Trophoblast cell (in vitro differentiated cells and primary cell): ENCODE measurements around the gene PRG3.

Experiments used
- DNase-seq, 2 donors: peaks; one replicate each; pipeline ENCODE4 v3.0.0-alpha.2; 2016
- H2AFZ ChIP-seq: 2 replicates; pipeline ENCODE4 v1.6.1; 2013; ENCODE audit warnings: low read length, moderate library complexity, mild to moderate bottlenecking; ENCODE audit not compliant: insufficient read depth, poor library complexity
- H2AK5ac ChIP-seq: 2 replicates; pipeline ENCODE4 v1.6.1; 2013; ENCODE audit warnings: mild to moderate bottlenecking, low read length
- H2BK120ac ChIP-seq: 2 replicates; pipeline ENCODE4 v1.6.1; 2013; ENCODE audit warnings: low read length, mild to moderate bottlenecking, moderate library complexity; ENCODE audit not compliant: insufficient read depth, poor library complexity
- H2BK12ac ChIP-seq: 2 replicates; pipeline ENCODE4 v1.6.1; 2013; ENCODE audit warnings: mild to moderate bottlenecking, low read length, moderate library complexity
- H2BK5ac ChIP-seq: 2 replicates; pipeline ENCODE4 v1.6.1; 2013; ENCODE audit warnings: low read length, low read depth, moderate library complexity, mild to moderate bottlenecking; ENCODE audit not compliant: poor library complexity
- H3K14ac ChIP-seq: 2 replicates; pipeline ENCODE4 v1.6.1; 2013; ENCODE audit warnings: mild to moderate bottlenecking, low read length
- H3K18ac ChIP-seq: 2 replicates; pipeline ENCODE4 v1.6.1; 2013; ENCODE audit warnings: mild to moderate bottlenecking, low read length
- H3K23ac ChIP-seq: 2 replicates; pipeline ENCODE4 v1.6.1; 2013; ENCODE audit warnings: low read length
- H3K27ac ChIP-seq: 2 replicates; pipeline ENCODE4 v1.5.1; 2013; ENCODE audit warnings: low read depth, mild to moderate bottlenecking, inconsistent platforms, low read length, moderate library complexity
- H3K27me3 ChIP-seq: 2 replicates; pipeline ENCODE4 v1.6.1; 2013; ENCODE audit warnings: inconsistent platforms, mild to moderate bottlenecking, low read length, moderate library complexity; ENCODE audit not compliant: insufficient read depth
- H3K36me3 ChIP-seq, 2 experiments: 1 replicate in 1 of 2; 2 replicates in 1 of 2; pipeline ENCODE4 v1.6.1; 2013; ENCODE audit warnings: low read length in 2 of 2, mild to moderate bottlenecking in 2 of 2, moderate library complexity in 1 of 2; ENCODE audit not compliant: insufficient read depth in 2 of 2, control insufficient read depth in 1 of 2
- H3K4ac ChIP-seq: 2 replicates; pipeline ENCODE4 v1.6.1; 2013; ENCODE audit warnings: low read depth, mild to moderate bottlenecking, low read length, moderate library complexity
- H3K4me1 ChIP-seq, 2 experiments: 1 replicate in 1 of 2; 2 replicates in 1 of 2; pipeline ENCODE4 v1.6.1; 2013; ENCODE audit warnings: low read length in 2 of 2, mild to moderate bottlenecking in 2 of 2, moderate library complexity in 1 of 2; ENCODE audit not compliant: insufficient read depth in 2 of 2, control insufficient read depth in 1 of 2
- H3K4me2 ChIP-seq: 2 replicates; pipeline ENCODE4 v1.6.1; 2013; ENCODE audit warnings: inconsistent platforms, mild to moderate bottlenecking, low read length, moderate library complexity
- H3K4me3 ChIP-seq: 2 replicates; pipeline ENCODE4 v1.5.1; 2013; ENCODE audit warnings: mild to moderate bottlenecking, low read depth, low read length, inconsistent platforms
- H3K79me1 ChIP-seq: one replicate; pipeline ENCODE4 v1.6.1; 2013; ENCODE audit warnings: low read length
- H3K79me2 ChIP-seq: 2 replicates; pipeline ENCODE4 v1.6.1; 2013; ENCODE audit warnings: low read length, mild to moderate bottlenecking; ENCODE audit not compliant: control insufficient read depth, insufficient read depth, poor library complexity
- H3K9ac ChIP-seq: 2 replicates; pipeline ENCODE4 v1.6.1; 2013; ENCODE audit warnings: mild to moderate bottlenecking, low read length
- H3K9me3 ChIP-seq: 2 replicates; pipeline ENCODE4 v1.6.1; 2013; ENCODE audit warnings: low read depth, mild to moderate bottlenecking, control low read depth, inconsistent platforms, low read length; ENCODE audit not compliant: insufficient read depth
- H4K12ac ChIP-seq: 2 replicates; pipeline ENCODE4 v1.6.1; 2013; ENCODE audit warnings: low read depth, mild to moderate bottlenecking, low read length, moderate library complexity
- H4K8ac ChIP-seq: 2 replicates; pipeline ENCODE4 v1.6.1; 2013; ENCODE audit warnings: low read depth, mild to moderate bottlenecking, low read length, moderate library complexity
- H4K91ac ChIP-seq: one replicate; pipeline ENCODE4 v1.6.1; 2013; ENCODE audit warnings: low read depth, mild to moderate bottlenecking, low read length, moderate library complexity
- WGBS: extraction: QIAGEN DNeasy Blood & Tissue Kit; methylation state at CpG from one replicate; pipeline ENCODE4 v1.1.7; 2013; ENCODE audit warnings: missing lambda C conversion rate; ENCODE audit not compliant: insufficient read length, insufficient coverage; ENCODE audit errors: extremely low coverage; 5-methylcytosine and 5-hydroxymethylcytosine counted together

PRG3 gene

DNA sequence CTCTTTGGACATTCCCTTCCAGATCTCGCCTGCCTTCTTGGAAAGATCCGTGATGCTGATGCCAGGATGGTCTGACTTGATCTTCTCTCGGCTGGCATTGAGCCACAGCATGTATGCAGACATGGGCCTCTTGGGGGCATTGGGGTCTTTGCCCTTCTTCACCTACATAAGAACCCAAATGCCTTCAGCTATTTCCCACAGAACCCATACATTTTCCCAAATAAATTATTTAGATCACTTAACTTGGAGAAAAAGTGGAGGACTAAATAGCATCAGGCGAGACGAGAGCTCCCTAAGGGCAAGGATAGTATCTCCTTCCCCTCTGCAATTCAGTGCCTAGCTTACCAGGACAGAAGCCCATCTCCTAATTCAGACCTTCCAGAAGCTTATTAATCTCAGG is 53.2 kb downstream of the PRG3 start:
- H3K23ac ChIP-seq = no peak overlapping the region
- peaks cover under 1% of the 10 kb centered on the region for H3K9me3 ChIP-seq
- H3K4me1 ChIP-seq = peaks cover 16 to 18% of the 10 kb centered on the region in 2 experiments
- no peak for DNase-seq
- peaks cover 12% of the 10 kb centered on the region for H3K79me2 ChIP-seq
- no peak overlapping the region for H3K4ac ChIP-seq
- no peaks in the 10 kb centered on the region for H3K27me3 ChIP-seq
- H3K4me2 ChIP-seq = no peak overlapping the region
- no peak overlapping the region for H3K14ac ChIP-seq
- H4K8ac ChIP-seq = no peak overlapping the region
- no peak overlapping the region for H4K12ac ChIP-seq
- peaks cover 20% of the 10 kb centered on the region for H3K79me1 ChIP-seq
- WGBS = no CpG with 5 or more reads among the region's 5 CpGs
- H4K91ac ChIP-seq = no peak overlapping the region
- H3K18ac ChIP-seq = no peak overlapping the region
- no peak overlapping the region for H2BK120ac ChIP-seq
- no peak overlapping the region for H2AK5ac ChIP-seq
- no peak overlapping the region for H3K4me3 ChIP-seq
- H2AFZ ChIP-seq = no peak overlapping the region
- H3K9ac ChIP-seq = no peak overlapping the region
- H2BK5ac ChIP-seq = no peak overlapping the region
- H3K27ac ChIP-seq = no peak overlapping the region
- H2BK12ac ChIP-seq = no peak overlapping the region
- H3K36me3 ChIP-seq = peaks cover 49 to 62% of the 10 kb centered on the region in 2 experiments
